PFSK-1 (cell line): Measurements from ENCODE around the gene ZNF831.

ENCODE experiments used
- POLR2AphosphoS5 ChIP-seq: IDR thresholded peaks from 2 replicates; pipeline ENCODE4 v1.6.1; 2012; ENCODE audit warnings: low read depth, mild to moderate bottlenecking, control low read depth, low read length, moderate library complexity
- TAF1 ChIP-seq: IDR thresholded peaks from 2 replicates; pipeline ENCODE4 v1.6.1; 2012; ENCODE audit warnings: low read length, control low read depth, borderline replicate concordance; ENCODE audit not compliant: insufficient read depth

DNA sequence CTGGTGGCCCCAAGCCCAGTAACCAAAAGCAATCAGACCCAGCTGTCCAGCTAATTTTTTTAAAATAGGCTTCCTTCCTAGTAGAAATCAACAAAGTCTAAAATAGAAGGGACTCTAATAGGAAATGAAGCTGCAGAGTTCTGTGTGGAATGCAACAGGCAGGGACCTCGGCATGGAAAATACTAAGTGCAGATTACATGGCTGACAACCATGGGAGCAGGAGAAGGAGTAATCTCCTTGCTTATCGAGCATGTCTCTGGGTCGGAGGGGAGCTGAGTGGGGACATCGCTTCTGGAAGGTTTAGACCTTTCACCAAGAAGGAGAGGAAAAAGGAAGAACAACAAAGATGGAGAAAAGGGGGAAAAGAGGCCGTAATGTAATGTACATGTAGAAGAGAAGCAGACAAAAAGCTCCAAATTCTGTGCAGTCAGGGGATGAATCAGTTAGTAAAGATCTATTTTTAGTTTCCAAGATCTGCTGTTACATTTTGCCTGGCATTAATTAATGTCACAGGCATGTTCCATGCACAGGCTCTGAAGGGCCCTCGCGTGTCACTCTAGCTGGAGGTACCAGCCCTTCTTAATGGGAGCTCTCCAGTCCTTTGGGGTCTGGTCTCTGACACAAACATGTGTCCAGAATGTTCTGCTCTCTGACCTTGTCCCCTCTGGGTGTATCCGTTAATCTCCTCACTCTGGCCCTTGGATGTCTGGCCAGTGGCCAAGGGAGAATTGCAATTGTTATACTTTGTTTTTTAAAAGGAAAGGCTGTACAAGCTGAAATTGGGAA lies 16.6 kb upstream of the ZNF831 start:
- TF ChIP-seq POLR2AphosphoS5: no peak
- TF ChIP-seq TAF1: no peak
